ENCODE results near the gene HOXD10.

Gene HOXD10

DNA sequence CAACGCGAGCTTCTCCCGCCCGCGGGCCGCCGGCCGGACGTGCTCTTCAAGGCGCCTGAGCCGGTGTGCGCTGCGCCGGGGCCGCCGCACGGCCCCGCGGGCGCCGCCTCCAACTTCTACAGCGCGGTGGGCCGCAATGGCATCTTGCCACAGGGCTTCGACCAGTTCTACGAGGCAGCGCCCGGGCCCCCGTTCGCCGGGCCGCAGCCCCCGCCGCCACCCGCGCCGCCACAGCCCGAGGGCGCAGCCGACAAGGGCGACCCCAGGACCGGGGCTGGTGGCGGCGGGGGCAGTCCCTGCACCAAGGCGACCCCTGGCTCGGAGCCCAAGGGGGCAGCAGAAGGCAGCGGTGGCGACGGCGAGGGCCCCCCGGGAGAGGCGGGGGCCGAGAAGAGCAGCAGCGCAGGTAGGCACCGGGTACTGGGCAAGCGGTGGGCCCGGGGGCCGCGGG, 8.8 kb upstream of the HOXD10 start:
- DNase-seq: peak; percentile 23

GRCh38 chr2:176109192-176109901, 7.2 kb upstream of the HOXD10 start:
- DNase-seq: no peak

GRCh38 chr2:176109946-176110345, 6.6 kb upstream of the HOXD10 start:
- DNase-seq: no peak

- no peak for DNase-seq
Measured at GRCh38 chr2:176110415-176111308, 5.9 kb upstream of the HOXD10 start.

DNA sequence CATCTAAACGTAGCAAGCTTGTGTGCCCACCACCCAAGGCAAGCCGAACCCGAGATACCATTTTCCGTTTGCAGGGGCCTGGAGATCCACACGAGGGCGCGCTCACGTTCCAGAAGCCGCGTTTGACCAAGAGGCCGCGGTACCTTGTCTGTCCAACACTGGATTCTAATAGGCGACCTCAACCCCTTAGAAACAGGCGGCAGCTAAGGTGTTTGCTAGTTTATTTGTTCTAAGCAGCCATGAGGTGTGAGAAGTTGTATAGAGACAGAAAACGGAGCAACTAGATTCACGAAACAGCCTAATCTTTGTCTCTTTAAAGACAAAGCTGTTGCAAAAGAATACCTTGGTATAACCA, 5.3 kb upstream of the HOXD10 start:
- DNase-seq: no peak

DNA sequence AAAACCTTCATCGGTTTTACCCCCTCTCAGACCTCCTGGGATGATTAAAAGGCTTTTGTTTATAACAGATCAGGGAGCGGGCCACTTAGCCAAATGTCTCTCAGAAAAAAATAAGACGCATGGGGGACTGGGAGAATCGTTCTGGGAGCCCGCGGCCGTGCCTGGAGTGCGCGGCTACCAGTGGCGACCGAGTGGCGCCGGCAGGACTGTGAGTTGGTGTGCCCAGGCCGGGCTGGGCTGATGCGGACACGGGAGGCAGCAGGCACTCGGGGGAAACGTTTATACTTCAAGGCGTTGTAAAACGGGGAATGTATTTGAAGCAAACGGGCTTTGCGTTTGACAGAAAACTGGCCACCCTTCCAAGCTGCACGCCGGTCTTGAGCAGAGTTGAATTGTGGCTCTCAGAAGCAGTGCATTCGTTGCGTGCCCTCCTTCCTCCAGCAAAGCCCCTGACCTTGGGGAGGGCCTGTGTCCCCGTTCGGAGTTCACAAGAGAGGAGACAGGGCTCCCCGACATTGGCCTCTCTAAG, 4.7 kb upstream of the HOXD10 start:
- DNase-seq: no peak

DNA sequence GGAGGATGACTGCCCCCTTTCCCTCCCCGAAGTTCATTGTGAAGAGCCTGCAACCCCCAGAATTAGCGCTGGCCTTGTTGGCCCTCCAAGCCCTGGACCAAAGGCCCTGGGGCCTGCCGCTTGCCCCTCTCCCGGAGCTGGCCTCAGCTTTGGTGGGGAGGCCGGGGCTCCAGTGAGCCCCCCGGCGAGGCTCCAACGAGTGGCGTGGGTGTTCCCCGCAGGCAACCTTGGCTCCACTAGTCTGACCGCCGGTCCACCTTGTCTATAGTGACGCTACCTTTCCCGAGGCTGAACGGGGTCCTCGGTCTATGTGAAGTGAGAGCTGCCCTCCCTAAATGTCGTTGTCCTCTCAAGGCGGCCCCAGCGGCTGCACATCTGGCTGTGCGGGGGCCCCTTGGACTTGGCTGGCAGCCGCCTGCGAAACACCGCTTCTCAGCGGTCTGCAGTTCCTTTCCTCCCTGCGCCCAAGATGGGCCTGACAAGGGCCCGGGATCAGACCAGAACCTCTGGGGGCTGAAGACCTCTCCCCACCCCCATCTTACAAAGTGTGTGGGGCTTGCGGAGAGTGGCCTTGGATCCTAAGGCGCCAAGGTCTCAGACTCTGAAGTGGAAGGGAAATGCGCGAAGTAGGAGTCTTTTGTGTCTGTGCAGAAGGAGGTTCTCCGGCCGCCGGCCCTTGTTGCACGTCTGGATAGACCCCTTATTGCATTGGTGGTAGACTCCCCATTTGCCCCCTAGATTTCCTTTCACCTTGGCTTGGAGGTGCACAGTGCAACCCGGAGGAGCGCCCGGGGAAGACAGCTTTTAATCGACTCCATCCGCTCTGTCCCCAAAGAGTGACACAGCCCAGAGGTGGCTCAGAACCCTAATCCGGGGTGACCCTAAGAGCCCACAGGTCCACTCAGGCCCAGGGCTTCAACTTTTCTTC, 3.9 kb upstream of the HOXD10 start:
- no peak for DNase-seq

- peak; percentile 83 for DNase-seq
Measured at GRCh38 chr2:176114120-176114929, 2.3 kb upstream of the HOXD10 start.

GRCh38 chr2:176114930-176115625, 1.5 kb upstream of the HOXD10 start:
- DNase-seq: no peak

DNA sequence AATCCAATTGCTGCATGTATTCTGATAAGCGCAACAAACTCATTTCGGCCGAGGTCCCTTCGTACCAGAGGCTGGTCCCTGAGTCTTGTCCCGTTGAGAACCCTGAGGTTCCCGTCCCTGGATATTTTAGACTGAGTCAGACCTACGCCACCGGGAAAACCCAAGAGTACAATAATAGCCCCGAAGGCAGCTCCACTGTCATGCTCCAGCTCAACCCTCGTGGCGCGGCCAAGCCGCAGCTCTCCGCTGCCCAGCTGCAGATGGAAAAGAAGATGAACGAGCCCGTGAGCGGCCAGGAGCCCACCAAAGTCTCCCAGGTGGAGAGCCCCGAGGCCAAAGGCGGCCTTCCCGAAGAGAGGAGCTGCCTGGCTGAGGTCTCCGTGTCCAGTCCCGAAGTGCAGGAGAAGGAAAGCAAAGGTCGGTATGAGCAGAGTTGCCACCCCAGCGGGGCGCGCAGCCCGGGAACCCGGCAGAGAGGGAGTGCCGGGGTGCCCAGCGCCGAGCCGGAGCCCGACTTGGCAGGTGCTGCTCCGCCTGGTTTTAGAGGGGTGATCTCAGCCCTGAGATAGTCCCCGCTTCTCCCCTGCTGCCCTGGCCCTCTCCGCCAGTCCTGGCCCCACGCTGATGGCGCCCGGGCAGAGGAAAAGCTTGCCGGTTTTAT, 714 bp downstream of the HOXD10 start:
- no peak for DNase-seq

- no peak for DNase-seq
Measured at GRCh38 chr2:176117823-176118371, 1.3 kb downstream of the HOXD10 start.

DNA sequence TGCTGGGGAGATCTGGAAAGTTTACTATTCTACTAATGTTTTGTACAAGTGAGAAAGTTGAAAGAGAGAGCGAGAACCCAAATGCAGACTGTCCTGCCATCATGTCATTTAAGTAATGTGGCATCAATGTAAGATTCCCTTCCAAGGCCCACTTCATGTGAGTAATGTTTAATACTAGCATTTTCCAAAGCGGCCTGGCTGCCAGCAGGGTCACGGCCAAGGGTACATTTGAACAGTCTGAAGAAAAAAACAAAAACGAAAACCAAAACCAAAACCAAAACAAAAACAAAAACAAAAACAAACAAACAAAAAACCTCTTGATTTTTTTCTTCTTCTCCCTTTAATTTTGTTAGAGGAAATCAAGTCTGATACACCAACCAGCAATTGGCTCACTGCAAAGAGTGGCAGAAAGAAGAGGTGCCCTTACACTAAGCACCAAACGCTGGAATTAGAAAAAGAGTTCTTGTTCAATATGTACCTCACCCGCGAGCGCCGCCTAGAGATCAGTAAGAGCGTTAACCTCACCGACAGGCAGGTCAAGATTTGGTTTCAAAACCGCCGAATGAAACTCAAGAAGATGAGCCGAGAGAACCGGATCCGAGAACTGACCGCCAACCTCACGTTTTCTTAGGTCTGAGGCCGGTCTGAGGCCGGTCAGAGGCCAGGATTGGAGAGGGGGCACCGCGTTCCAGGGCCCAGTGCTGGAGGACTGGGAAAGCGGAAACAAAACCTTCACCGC, 2.2 kb downstream of the HOXD10 start:
- DNase-seq: no peak

- DNase-seq: no peak
Measured at GRCh38 chr2:176120364-176121189, 4.0 kb downstream of the HOXD10 start.

- no peak for DNase-seq
Measured at GRCh38 chr2:176121190-176122051, 4.8 kb downstream of the HOXD10 start.

DNA sequence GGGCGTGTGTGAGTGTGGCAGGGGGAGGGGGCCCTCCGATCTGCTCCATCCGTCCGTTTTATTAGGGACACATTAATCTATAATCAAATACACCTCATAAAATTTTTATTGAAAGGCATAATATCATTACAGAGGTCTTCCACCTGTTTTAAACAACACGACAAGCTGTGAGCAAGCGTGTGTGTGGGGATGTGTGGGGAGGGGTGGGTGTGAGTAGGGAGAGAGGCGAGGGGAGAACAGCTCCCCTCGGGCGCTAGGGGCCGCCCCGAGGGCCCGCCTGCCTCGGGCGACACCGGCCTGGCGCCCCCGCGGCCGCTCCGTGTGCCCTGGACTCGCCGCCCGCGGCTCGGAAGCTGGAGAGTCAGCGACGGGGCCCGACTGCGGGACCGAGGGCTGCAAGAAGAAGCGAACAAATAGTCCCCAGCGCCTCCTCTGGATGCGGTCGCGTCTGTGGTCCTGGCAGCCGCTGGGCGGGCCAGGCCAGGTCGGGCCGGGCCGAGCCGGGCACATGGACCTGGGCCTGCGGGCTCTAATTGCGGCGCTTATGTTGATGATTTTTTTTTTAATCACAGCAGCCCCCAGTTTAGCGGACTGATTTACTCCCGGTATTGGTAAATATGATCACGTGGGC, 5.6 kb downstream of the HOXD10 start:
- no peak for DNase-seq

- DNase-seq: no peak
Measured at GRCh38 chr2:176122683-176123410, 6.3 kb downstream of the HOXD10 start, which contains the start of gene HOXD9. TSS of gene HOXD9 (plus strand) at chr2:176122719. CDS start at chr2:176122769, 50 bp downstream.
